GM23338 (cell line): ENCODE data around the gene GBF1. TPM values are rescaled to one million over a fixed set of nuclear protein-coding genes. Genes with fewer than 3 reads are reported as not detected.

Experiments
- ATAC-seq: fragments of 200-7000 bp; cut with Tn5 transposase; 3 replicates; pipeline ENCODE4 v1.9.1; 2020
- DNase-seq: peaks from one replicate; pipeline ENCODE4 v3.0.0-alpha.2; 2015; ENCODE audit warnings: low spot score
- H2AFZ ChIP-seq: fragments of 200-600 bp; sonication (generic); 2 replicates; pipeline ENCODE4 v1.8.0; 2016; ENCODE audit warnings: antibody characterized with exemption, mild to moderate bottlenecking, moderate library complexity
- H3F3A ChIP-seq: fragments of 200-600 bp; sonication (generic); replicated peaks from 2 replicates; pipeline ENCODE4 v1.8.0; 2017; ENCODE audit warnings: antibody characterized with exemption, mixed run types, low read depth
- H3K27ac ChIP-seq: fragments of 200-600 bp; sonication (generic); 2 replicates; pipeline ENCODE4 v1.6.1; 2016; ENCODE audit warnings: low read depth
- H3K27me3 ChIP-seq: fragments of 200-600 bp; sonication (generic); 2 replicates; pipeline ENCODE4 v1.8.0; 2016; ENCODE audit warnings: mild to moderate bottlenecking, mixed run types, moderate library complexity; ENCODE audit not compliant: insufficient read depth
- H3K36me3 ChIP-seq: fragments of 200-600 bp; sonication (generic); 2 replicates; pipeline ENCODE4 v1.8.0; 2016; ENCODE audit warnings: mild to moderate bottlenecking; ENCODE audit not compliant: insufficient read depth
- H3K4me1 ChIP-seq: fragments of 200-600 bp; sonication (generic); 2 replicates; pipeline ENCODE4 v1.8.0; 2016; ENCODE audit warnings: mild to moderate bottlenecking, moderate library complexity; ENCODE audit not compliant: insufficient read depth
- H3K4me2 ChIP-seq: fragments of 200-600 bp; sonication (generic); 2 replicates; pipeline ENCODE4 v1.7.1; 2017; ENCODE audit warnings: mixed run types
- H3K4me3 ChIP-seq: fragments of 200-600 bp; sonication (generic); 2 replicates; pipeline ENCODE4 v1.6.1; 2016; ENCODE audit warnings: mixed run types
- H3K79me2 ChIP-seq: fragments of 200-600 bp; sonication (generic); replicated peaks from 2 replicates; pipeline ENCODE4 v1.8.0; 2017; ENCODE audit warnings: mild to moderate bottlenecking; ENCODE audit not compliant: insufficient read depth
- H3K9me2 ChIP-seq: fragments of 200-600 bp; sonication (generic); 2 replicates; pipeline ENCODE4 v1.8.0; 2017; ENCODE audit not compliant: insufficient read depth
- H4K20me1 ChIP-seq: fragments of 200-600 bp; sonication (generic); replicated peaks from 2 replicates; pipeline ENCODE4 v1.8.0; 2017; ENCODE audit warnings: mild to moderate bottlenecking; ENCODE audit not compliant: insufficient read depth
- H3K27ac Mint-ChIP-seq: 2 replicates; pipeline ENCODE4 v1.8.0; 2020; ENCODE audit warnings: inconsistent platforms, mild to moderate bottlenecking, moderate library complexity, mixed read lengths
- H3K27me3 Mint-ChIP-seq: 3 replicates; pipeline ENCODE4 v1.8.0; 2022; ENCODE audit warnings: low read depth, mild to moderate bottlenecking, moderate library complexity, mixed read lengths, inconsistent platforms; ENCODE audit not compliant: insufficient read depth, poor library complexity
- H3K36me3 Mint-ChIP-seq: 3 replicates; pipeline ENCODE4 v1.8.0; 2021; ENCODE audit warnings: low read depth, mild to moderate bottlenecking, inconsistent platforms, moderate library complexity, mixed read lengths
- H3K4me1 Mint-ChIP-seq: 3 replicates; pipeline ENCODE4 v1.8.0; 2020; ENCODE audit warnings: mild to moderate bottlenecking, inconsistent platforms, mixed read lengths
- H3K4me3 Mint-ChIP-seq: 3 replicates; pipeline ENCODE4 v1.8.0; 2021; ENCODE audit warnings: moderate library complexity, mild to moderate bottlenecking, inconsistent platforms, mixed read lengths
- H3K9me3 Mint-ChIP-seq: 3 replicates; pipeline ENCODE4 v1.8.0; 2020; ENCODE audit warnings: moderate library complexity, mild to moderate bottlenecking, inconsistent platforms, mixed read lengths
- CREB1 ChIP-seq: fragments of 250-450 bp; sonication (Bioruptor Pico); IDR thresholded peaks from 2 replicates; pipeline ENCODE4 v1.5.0; 2020; ENCODE audit warnings: low read depth, mild to moderate bottlenecking, moderate library complexity
- EZH2 ChIP-seq: fragments of 200-600 bp; sonication (generic); IDR thresholded peaks from one replicate; pipeline ENCODE4 v1.8.0; 2017; ENCODE audit warnings: antibody characterized with exemption, mild to moderate bottlenecking, low read depth; ENCODE audit not compliant: unreplicated experiment
- EZH2phosphoT487 ChIP-seq: fragments of 200-600 bp; sonication (generic); IDR thresholded peaks from one replicate; pipeline ENCODE4 v1.8.1; 2018; ENCODE audit warnings: antibody characterized with exemption; ENCODE audit not compliant: unreplicated experiment
- JUNB ChIP-seq: IDR thresholded peaks from one replicate; pipeline ENCODE4 v1.6.1; 2016; ENCODE audit warnings: antibody characterized with exemption; ENCODE audit not compliant: unreplicated experiment
- NANOG ChIP-seq: IDR thresholded peaks from 2 replicates; pipeline ENCODE4 v1.6.1; 2016; ENCODE audit warnings: antibody characterized with exemption, borderline replicate concordance
- POLR2AphosphoS5 ChIP-seq: IDR thresholded peaks from 2 replicates; pipeline ENCODE4 v1.6.1; 2016; ENCODE audit warnings: antibody characterized with exemption, low read depth
- STAT1 ChIP-seq: IDR thresholded peaks from one replicate; pipeline ENCODE4 v1.6.1; 2016; ENCODE audit warnings: antibody characterized with exemption; ENCODE audit not compliant: unreplicated experiment
- ZNF114 ChIP-seq: fragments of 250-450 bp; sonication (Bioruptor Pico); IDR thresholded peaks from 2 replicates; pipeline ENCODE4 v1.5.0; 2020; ENCODE audit warnings: mild to moderate bottlenecking, moderate library complexity
- ZNF331 ChIP-seq: fragments of 250-450 bp; sonication (Bioruptor Pico); IDR thresholded peaks from 2 replicates; pipeline ENCODE4 v1.5.0; 2020; ENCODE audit warnings: low read depth, mild to moderate bottlenecking, moderate library complexity
- polyA plus RNA-seq: library from polyadenylated mRNA; unstranded; fragments of >200 nt; fragmentation: Nextera tagmentation; extraction: Ambion mirVana; gene quantifications from 2 replicates; pipeline ENCODE4 v1.2.1, GENCODE V29; 2016
- total RNA-seq: library from RNA; depleted of rRNA; stranded (reverse); fragments of >200 nt; shearing (Covaris generic); gene quantifications from 2 replicates; pipeline ENCODE4 v1.2.3, GENCODE V29; 2014
- TF ChIP-seq, protein P1 (sequence below): fragments of 250-450 bp; sonication (Bioruptor Pico); IDR thresholded peaks from 2 replicates; pipeline ENCODE4 v1.5.0; 2020; ENCODE audit warnings: mild to moderate bottlenecking, moderate library complexity
- TF ChIP-seq, protein P2 (sequence below): IDR thresholded peaks from one replicate; pipeline ENCODE4 v1.6.1; 2018; ENCODE audit warnings: antibody characterized with exemption; ENCODE audit not compliant: unreplicated experiment
- TF ChIP-seq, protein P3 (sequence below): IDR thresholded peaks from 2 replicates; pipeline ENCODE4 v1.6.1; 2016; ENCODE audit warnings: antibody characterized with exemption
- TF ChIP-seq, protein P4 (sequence below), 2 experiments: fragments of 200-600 bp in 1 of 2; sonication (generic) in 1 of 2; conservative IDR thresholded peaks; 2 replicates each; pipeline versions ENCODE4 v1.5.1 to v1.6.1; 2016 to 2017; ENCODE audit warnings: antibody characterized with exemption in 2 of 2, low read depth in 2 of 2, mild to moderate bottlenecking in 2 of 2, moderate library complexity in 1 of 2

GBF1 gene
- total and polyA plus RNA-seq, 2 experiments from 2014 or later = 6.5 to 27.2 TPM

DNA sequence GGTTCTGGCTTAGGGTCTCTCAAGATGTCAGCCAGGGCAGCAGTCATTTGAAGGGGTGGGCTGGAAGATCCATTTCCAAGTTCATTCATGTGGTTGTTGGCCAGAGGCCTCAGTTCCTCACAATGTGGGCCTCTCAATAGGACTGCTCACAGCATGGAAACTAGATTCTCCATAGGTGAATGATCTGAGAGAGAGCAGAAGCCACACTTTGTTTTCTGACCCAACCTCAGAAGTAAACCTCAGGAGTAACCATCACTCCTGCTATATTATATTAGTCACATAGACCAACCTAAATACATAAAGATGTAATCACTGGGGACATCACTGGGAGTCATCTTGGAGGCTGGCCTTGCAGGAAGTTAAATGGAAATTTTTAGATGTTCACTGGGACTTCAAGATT is 42.2 kb downstream of the GBF1 start:
- no peaks in the 10 kb centered on the region for H3K4me1 Mint-ChIP-seq
- Histone ChIP-seq H3K4me3 (no peak overlapping the region), H3K36me3 (no peaks in the 10 kb centered on the region), H3K27ac (no peak overlapping the region), H3K9me2 (no peaks in the 10 kb centered on the region), H3K4me1 (no peaks in the 10 kb centered on the region), H2AFZ (no peak overlapping the region), H3K27me3 (no peaks in the 10 kb centered on the region), H3K79me2 (peaks cover 5% of the 10 kb centered on the region; the same call in 1 of the 2 replicates), H3F3A (no peaks in the 10 kb centered on the region), H3K4me2 (no peak overlapping the region), H4K20me1 (peaks cover 2% of the 10 kb centered on the region)
- no peaks in the 10 kb centered on the region for H3K9me3 Mint-ChIP-seq
- DNase-seq = no peak
- H3K36me3 Mint-ChIP-seq = no peaks in the 10 kb centered on the region
- no peaks in the 10 kb centered on the region for H3K27me3 Mint-ChIP-seq
- TF ChIP-seq, protein P1, sequence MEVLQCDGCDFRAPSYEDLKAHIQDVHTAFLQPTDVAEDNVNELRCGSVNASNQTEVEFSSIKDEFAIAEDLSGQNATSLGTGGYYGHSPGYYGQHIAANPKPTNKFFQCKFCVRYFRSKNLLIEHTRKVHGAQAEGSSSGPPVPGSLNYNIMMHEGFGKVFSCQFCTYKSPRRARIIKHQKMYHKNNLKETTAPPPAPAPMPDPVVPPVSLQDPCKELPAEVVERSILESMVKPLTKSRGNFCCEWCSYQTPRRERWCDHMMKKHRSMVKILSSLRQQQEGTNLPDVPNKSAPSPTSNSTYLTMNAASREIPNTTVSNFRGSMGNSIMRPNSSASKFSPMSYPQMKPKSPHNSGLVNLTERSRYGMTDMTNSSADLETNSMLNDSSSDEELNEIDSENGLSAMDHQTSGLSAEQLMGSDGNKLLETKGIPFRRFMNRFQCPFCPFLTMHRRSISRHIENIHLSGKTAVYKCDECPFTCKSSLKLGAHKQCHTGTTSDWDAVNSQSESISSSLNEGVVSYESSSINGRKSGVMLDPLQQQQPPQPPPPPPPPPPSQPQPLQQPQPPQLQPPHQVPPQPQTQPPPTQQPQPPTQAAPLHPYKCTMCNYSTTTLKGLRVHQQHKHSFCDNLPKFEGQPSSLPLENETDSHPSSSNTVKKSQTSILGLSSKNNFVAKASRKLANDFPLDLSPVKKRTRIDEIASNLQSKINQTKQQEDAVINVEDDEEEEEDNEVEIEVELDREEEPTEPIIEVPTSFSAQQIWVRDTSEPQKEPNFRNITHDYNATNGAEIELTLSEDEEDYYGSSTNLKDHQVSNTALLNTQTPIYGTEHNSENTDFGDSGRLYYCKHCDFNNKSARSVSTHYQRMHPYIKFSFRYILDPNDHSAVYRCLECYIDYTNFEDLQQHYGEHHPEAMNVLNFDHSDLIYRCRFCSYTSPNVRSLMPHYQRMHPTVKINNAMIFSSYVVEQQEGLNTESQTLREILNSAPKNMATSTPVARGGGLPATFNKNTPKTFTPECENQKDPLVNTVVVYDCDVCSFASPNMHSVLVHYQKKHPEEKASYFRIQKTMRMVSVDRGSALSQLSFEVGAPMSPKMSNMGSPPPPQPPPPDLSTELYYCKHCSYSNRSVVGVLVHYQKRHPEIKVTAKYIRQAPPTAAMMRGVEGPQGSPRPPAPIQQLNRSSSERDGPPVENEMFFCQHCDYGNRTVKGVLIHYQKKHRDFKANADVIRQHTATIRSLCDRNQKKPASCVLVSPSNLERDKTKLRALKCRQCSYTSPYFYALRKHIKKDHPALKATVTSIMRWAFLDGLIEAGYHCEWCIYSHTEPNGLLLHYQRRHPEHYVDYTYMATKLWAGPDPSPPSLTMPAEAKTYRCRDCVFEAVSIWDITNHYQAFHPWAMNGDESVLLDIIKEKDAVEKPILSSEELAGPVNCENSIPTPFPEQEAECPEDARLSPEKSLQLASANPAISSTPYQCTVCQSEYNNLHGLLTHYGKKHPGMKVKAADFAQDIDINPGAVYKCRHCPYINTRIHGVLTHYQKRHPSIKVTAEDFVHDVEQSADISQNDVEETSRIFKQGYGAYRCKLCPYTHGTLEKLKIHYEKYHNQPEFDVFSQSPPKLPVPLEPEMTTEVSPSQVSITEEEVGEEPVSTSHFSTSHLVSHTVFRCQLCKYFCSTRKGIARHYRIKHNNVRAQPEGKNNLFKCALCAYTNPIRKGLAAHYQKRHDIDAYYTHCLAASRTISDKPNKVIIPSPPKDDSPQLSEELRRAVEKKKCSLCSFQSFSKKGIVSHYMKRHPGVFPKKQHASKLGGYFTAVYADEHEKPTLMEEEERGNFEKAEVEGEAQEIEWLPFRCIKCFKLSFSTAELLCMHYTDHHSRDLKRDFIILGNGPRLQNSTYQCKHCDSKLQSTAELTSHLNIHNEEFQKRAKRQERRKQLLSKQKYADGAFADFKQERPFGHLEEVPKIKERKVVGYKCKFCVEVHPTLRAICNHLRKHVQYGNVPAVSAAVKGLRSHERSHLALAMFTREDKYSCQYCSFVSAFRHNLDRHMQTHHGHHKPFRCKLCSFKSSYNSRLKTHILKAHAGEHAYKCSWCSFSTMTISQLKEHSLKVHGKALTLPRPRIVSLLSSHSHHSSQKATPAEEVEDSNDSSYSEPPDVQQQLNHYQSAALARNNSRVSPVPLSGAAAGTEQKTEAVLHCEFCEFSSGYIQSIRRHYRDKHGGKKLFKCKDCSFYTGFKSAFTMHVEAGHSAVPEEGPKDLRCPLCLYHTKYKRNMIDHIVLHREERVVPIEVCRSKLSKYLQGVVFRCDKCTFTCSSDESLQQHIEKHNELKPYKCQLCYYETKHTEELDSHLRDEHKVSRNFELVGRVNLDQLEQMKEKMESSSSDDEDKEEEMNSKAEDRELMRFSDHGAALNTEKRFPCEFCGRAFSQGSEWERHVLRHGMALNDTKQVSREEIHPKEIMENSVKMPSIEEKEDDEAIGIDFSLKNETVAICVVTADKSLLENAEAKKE (CRISPR knock-in tag) = no peak
- TF ChIP-seq ZNF331 (CRISPR knock-in tag) (no peak), STAT1 (no peak), POLR2AphosphoS5 (no peak), JUNB (no peak), EZH2phosphoT487 (no peak), CREB1 (CRISPR knock-in tag) (no peak), EZH2 (no peak), NANOG (no peak), ZNF114 (no peak)
- TF ChIP-seq, protein P2, sequence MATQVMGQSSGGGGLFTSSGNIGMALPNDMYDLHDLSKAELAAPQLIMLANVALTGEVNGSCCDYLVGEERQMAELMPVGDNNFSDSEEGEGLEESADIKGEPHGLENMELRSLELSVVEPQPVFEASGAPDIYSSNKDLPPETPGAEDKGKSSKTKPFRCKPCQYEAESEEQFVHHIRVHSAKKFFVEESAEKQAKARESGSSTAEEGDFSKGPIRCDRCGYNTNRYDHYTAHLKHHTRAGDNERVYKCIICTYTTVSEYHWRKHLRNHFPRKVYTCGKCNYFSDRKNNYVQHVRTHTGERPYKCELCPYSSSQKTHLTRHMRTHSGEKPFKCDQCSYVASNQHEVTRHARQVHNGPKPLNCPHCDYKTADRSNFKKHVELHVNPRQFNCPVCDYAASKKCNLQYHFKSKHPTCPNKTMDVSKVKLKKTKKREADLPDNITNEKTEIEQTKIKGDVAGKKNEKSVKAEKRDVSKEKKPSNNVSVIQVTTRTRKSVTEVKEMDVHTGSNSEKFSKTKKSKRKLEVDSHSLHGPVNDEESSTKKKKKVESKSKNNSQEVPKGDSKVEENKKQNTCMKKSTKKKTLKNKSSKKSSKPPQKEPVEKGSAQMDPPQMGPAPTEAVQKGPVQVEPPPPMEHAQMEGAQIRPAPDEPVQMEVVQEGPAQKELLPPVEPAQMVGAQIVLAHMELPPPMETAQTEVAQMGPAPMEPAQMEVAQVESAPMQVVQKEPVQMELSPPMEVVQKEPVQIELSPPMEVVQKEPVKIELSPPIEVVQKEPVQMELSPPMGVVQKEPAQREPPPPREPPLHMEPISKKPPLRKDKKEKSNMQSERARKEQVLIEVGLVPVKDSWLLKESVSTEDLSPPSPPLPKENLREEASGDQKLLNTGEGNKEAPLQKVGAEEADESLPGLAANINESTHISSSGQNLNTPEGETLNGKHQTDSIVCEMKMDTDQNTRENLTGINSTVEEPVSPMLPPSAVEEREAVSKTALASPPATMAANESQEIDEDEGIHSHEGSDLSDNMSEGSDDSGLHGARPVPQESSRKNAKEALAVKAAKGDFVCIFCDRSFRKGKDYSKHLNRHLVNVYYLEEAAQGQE = no peak
- TF ChIP-seq, protein P3, sequence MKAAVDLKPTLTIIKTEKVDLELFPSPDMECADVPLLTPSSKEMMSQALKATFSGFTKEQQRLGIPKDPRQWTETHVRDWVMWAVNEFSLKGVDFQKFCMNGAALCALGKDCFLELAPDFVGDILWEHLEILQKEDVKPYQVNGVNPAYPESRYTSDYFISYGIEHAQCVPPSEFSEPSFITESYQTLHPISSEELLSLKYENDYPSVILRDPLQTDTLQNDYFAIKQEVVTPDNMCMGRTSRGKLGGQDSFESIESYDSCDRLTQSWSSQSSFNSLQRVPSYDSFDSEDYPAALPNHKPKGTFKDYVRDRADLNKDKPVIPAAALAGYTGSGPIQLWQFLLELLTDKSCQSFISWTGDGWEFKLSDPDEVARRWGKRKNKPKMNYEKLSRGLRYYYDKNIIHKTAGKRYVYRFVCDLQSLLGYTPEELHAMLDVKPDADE = no peak
- TF ChIP-seq, protein P4, sequence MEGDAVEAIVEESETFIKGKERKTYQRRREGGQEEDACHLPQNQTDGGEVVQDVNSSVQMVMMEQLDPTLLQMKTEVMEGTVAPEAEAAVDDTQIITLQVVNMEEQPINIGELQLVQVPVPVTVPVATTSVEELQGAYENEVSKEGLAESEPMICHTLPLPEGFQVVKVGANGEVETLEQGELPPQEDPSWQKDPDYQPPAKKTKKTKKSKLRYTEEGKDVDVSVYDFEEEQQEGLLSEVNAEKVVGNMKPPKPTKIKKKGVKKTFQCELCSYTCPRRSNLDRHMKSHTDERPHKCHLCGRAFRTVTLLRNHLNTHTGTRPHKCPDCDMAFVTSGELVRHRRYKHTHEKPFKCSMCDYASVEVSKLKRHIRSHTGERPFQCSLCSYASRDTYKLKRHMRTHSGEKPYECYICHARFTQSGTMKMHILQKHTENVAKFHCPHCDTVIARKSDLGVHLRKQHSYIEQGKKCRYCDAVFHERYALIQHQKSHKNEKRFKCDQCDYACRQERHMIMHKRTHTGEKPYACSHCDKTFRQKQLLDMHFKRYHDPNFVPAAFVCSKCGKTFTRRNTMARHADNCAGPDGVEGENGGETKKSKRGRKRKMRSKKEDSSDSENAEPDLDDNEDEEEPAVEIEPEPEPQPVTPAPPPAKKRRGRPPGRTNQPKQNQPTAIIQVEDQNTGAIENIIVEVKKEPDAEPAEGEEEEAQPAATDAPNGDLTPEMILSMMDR (conservative IDR thresholded peaks at IDR 0.05; ENCODE audit: low read depth in 2 of 2) = no peak
- no peak overlapping the region for H3K27ac Mint-ChIP-seq
- no peak overlapping the region for H3K4me3 Mint-ChIP-seq
- ATAC-seq = no peak
